Bladder microvascular endothelial cell (primary cell): Measurements from ENCODE around the gene PRKAG3. TPM values are rescaled to one million over a fixed set of nuclear protein-coding genes. Genes with fewer than 3 reads are reported as not detected.

ENCODE experiments used
- total RNA-seq: library from RNA; depleted of rRNA; stranded (reverse); fragments of >200 nt; gene quantifications from 2 replicates; pipeline ENCODE4 v1.2.3, GENCODE V29; 2014

The PRKAG3 gene
- total RNA-seq: not detected in 2 replicates

GRCh38 chr2:218831378-218831990 lies at the start of gene PRKAG3:
PRKAG3 (minus strand) TSS chr2:218831803.

GRCh38 chr2:218880102-218880858 lies 48.7 kb upstream of the PRKAG3 start, which contains the start of gene WNT10A:
WNT10A (plus strand) TSS chr2:218880852; CDS start chr2:218880996, 144 bp downstream.

GRCh38 chr2:218859556-218859987 lies 28.0 kb upstream of the PRKAG3 start, which contains the start of gene WNT6:
WNT6 (plus strand) TSS chr2:218859805; CDS start chr2:218860038, 233 bp downstream.

GRCh38 chr2:218781691-218782527 lies 49.7 kb downstream of the PRKAG3 start, which contains the start of gene CYP27A1:
CYP27A1 (plus strand) TSS chr2:218782147; CDS start chr2:218782183, 36 bp downstream.

Other genes starting within 250 kb of the PRKAG3 start
- gene PLCD4, start 223.9 kb downstream of the PRKAG3 start, total RNA-seq: 0.32 and 1.5 TPM in 2 replicates
- 4.0 and 10.2 TPM in 2 replicates for gene ZNF142, start 172.2 kb downstream of the PRKAG3 start, total RNA-seq
- 33.8 and 42.5 TPM in 2 replicates for gene BCS1L, start 172.1 kb downstream of the PRKAG3 start, total RNA-seq
- 25.4 and 37.7 TPM in 2 replicates for gene RNF25, start 159.8 kb downstream of the PRKAG3 start, total RNA-seq
- 6.6 and 21.6 TPM in 2 replicates for gene STK36, start 159.7 kb downstream of the PRKAG3 start, total RNA-seq
- gene TTLL4, start 121.0 kb downstream of the PRKAG3 start, total RNA-seq: 4.4 and 12.0 TPM in 2 replicates
- 5.5 and 23.7 TPM in 2 replicates for gene CYP27A1, start 49.7 kb downstream of the PRKAG3 start, total RNA-seq
- gene WNT6, start 28.0 kb upstream of the PRKAG3 start, total RNA-seq: not detected in 2 replicates
- not detected in 2 replicates for gene WNT10A, start 49.0 kb upstream of the PRKAG3 start, total RNA-seq
- not detected in 2 replicates for gene CDK5R2, start 127.9 kb upstream of the PRKAG3 start, total RNA-seq
- not detected in 2 replicates for gene FEV, start 153.4 kb upstream of the PRKAG3 start, total RNA-seq
- not detected in 2 replicates for gene CRYBA2, start 161.6 kb upstream of the PRKAG3 start, total RNA-seq
- gene CFAP65, start 209.7 kb upstream of the PRKAG3 start, total RNA-seq: not detected in 2 replicates
- not detected in 2 replicates for gene IHH, start 229.1 kb upstream of the PRKAG3 start, total RNA-seq